Left renal pelvis (tissue), 4 donors: ENCODE results near the gene CDC42EP1. TPM values are rescaled to one million over a fixed set of nuclear protein-coding genes. Genes with fewer than 3 reads are reported as not detected.
"Not testable (repeated sequence)": the region's sequence is repeated elsewhere in the genome, so short reads cannot be mapped to it uniquely, and the experiment has no call there.

Source experiments
- DNase-seq, 4 donors: peaks; one replicate each; pipeline ENCODE4 v3.0.0-alpha.2; 2013; ENCODE audit warnings: low read depth in 4 of 4, low spot score in 3 of 4
- polyA plus RNA-seq, 4 donors: library from polyadenylated mRNA; unstranded; fragments of 120-200 nt; gene quantifications; one replicate each; pipeline ENCODE4 v1.2.1, GENCODE V29; 2013; ENCODE audit not compliant: insufficient read length in 4 of 4

The CDC42EP1 gene
- 10 to 100 TPM; 35.3 to 71.5 (median 53.8) TPM for polyA plus RNA-seq

DNA sequence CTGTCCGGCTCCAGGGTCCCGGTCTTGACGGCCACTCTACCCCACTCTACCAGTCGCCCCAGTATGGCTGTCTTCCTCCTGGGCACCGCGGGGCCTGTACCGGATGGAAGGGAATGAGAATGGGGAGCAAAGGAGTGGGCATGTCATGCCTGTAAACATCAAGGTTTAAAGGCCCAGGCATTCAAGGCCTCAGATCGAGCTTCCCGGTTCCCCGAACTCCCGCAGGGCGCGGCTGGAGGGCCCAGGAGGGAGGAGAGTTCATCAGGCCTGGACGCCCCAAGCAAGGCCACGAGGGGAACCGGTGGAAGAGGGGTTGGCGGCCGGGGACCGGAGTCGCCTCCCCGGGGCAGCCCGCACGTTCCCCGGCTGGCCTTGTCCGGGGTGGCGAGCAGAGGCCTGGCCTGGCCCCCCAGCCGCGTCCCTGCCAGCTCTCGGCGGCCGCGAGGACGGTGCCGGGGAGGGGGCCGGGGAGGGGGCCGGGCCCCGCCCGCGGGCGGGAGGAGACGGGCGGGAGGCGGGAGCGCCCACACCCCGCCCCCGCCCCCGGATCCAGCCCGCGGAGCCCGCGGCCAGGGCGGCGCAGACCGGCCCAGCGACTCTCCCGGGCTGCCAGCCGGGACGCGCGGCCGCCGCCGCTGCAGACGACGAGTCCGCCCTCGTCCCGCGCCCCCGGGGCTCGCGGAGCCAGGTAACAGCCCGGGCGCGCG is at the start of gene CDC42EP1:
Gene CDC42EP1, plus strand, starts transcription at position 580 of the 707 bp plus-strand sequence. CDS start 5,870 bp downstream, outside the sequence.
- DNase-seq = no peak

DNA sequence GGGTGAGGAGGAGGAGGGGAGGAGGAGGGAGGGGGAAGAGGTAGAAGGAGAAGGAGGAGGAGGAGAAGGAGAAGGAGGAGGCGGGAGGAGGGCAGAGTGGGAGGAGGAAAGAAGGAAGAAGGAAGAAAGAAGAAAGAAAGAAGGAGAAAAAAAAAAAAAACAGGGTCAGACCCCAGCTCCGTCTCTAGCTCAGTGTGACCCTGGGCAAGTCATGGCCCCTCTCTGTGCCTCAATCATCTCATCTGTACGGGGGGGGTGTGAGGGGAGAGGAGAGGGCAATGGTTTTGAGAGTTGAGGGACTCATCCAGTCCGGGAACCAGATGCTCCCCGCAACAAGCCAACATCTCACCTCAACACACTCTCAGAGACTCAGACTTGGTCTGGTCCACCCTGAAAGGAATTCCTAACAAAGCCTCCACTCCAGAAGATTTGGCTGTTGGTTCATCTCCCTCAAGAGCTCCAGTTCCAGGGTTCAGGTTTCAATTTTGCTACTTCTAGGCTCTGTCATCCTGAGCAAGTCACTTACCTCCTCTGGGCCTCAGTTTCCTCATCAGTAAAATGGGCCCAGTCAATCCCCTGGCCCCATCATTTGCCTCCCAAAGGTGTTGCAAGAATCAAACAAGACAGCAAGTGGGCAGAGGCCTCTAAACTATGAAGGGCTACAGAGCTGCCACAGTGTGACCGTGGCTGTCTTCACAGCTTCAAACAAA is 48.7 kb upstream of the CDC42EP1 start:
- no peak for DNase-seq

GRCh38 chr22:37514526-37515051 is 45.7 kb upstream of the CDC42EP1 start:
- no peak for DNase-seq

DNA sequence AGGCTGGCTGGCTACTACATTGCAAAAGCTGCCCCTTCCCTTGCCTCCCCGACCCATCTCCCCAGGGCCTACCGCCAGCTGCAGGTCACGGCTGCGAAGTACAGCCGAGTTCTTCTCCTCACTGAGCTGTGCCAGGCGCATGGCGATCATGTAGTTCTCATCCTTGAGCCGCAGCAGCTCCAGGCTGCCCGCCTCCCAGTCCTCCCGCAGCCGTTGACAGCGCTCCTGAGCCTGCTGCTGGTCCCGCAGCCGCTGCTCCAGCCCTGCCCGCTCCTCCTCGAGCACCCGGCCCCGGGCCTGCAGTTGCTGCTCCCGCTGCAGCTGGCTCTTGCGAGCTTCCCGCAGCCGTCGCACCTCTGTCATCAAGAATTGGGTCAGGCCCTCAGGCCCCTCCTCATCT is 44.4 kb upstream of the CDC42EP1 start:
- DNase-seq = no peak

DNA sequence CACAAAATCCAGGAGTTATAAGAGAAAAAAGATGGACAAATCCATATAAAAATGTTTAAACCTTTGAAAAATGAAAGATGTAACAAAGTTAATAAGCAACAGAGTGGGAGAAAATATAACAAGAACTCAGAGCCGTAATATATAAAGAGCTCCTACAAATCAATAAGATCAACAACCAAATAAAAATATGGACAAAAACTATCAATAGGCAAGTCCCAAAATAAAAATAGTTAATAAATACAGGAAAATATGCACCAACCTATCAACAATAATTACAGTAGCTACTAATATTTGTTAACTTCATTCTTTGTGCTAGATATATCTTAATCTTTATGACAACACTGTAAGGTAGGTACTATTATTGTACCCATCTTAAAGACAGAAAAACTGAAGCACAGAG is 43.8 kb upstream of the CDC42EP1 start:
- DNase-seq = no peak

- no peak for DNase-seq
These were observed 42.3 kb upstream of the CDC42EP1 start for GRCh38 chr22:37517826-37518450.

GRCh38 chr22:37518509-37519267 is 41.6 kb upstream of the CDC42EP1 start:
- no peak for DNase-seq

GRCh38 chr22:37519268-37520195 is 40.7 kb upstream of the CDC42EP1 start, which contains the start of gene CARD10:
Gene CARD10 (minus strand): TSS chr22:37519415. CDS start chr22:37519200, 215 bp downstream.
- no peak for DNase-seq

GRCh38 chr22:37520776-37521191 is 39.5 kb upstream of the CDC42EP1 start:
- no peak for DNase-seq

DNA sequence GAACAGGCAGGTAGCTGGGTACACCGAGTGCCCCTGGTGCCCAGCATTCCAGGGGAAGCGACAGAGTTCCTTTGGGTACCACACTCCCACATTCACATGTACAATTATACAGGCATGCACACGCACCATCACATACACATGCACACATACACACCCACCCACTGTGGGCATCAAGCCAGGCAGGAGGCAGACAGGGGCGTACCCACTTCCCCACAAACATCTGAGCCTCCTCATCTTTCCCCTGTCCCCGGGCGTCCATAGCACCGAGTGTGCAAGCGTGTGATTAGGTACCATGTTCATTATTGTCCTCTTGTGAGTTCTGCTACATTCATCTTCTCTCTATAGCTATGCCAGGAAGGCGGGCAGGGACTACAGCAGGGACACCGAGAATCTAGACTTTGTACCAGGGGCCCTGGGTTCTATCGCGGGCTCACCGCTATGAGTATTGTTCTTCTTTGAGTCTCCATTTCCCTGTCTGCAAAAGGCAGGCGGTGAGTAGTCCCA is 39.0 kb upstream of the CDC42EP1 start:
- no peak for DNase-seq

- no peak for DNase-seq
These were observed 37.8 kb upstream of the CDC42EP1 start for GRCh38 chr22:37522482-37522881.

DNA sequence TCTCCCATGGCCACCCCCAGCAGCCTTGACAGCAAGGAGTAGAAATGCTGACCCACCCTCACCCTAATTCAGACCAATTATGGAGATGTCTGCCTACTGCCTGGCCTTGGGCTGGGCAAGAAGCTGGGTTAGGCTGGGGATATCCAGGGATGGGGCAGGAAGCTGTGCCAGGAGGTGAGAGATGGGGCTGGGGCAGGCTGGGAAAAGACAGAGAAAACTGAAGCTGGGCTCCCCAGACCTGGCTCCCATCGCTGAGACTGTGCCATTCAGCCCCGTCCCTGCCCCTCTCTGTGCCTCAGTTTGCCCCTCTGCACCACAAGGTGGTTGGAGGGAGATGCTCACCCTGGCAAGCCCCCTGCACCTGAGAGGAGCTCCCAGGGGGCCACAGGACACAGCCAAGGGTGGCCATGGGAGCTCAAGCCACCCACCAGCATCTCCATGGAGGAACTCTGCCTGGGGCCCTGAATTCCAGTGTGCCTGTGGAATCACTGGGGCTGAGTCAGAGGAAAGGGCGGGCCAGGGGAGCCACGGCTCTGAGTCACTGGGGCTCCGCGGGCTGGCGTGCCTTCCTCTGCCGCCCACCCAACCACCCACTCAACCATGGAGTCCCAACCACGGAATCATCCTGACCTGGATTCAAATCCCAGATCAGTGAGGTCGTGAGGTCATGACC is 35.1 kb upstream of the CDC42EP1 start:
- DNase-seq = no peak

GRCh38 chr22:37525746-37526350 is 34.4 kb upstream of the CDC42EP1 start:
- DNase-seq = no peak

GRCh38 chr22:37526376-37526775 is 33.9 kb upstream of the CDC42EP1 start:
- DNase-seq = no peak

GRCh38 chr22:37527081-37527752 is 33.1 kb upstream of the CDC42EP1 start:
- DNase-seq = not testable (repeated sequence)

GRCh38 chr22:37527952-37528351 is 32.3 kb upstream of the CDC42EP1 start:
- not testable (repeated sequence) for DNase-seq

DNA sequence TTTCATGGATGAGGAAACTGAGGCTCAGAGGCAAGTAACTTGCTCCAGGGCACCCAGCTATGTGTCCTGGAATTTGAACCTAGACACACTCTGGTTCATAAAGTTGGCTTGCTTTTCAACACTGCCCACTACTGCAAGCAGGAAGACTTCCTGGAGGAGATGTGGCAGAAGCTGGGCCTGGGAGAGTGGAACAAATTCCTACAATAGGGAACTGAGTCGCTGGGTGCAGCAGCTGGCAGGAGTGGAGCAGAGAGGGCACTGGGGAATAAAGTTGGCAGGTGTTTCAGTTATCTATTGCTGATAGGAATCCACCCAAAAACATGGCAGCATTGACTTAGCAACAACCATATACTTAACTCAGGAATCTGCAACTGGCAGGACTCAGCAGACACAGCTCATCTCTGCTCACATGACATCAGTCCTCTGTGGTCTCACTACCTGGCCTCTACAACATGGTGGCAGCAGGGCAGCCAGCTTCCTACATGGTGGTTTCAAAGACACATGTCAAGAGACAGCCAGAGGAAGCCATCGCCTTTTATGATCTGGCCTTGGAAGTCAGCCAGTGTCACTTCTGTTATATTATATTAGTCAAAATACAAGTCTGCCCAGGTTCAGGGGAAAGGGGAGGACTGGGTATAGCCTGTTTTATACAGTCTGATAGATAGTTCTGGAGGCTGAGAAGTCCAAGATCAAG is 30.5 kb upstream of the CDC42EP1 start:
- no peak for DNase-seq
